ENCODE measurements around the gene PBOV1. TPM values are rescaled to one million over a fixed set of nuclear protein-coding genes. Genes with fewer than 3 reads are reported as not detected.

The PBOV1 gene
- total RNA-seq, 2 donors from 2014 or later = not detected

GRCh38 chr6:138176652-138177232, 41.5 kb downstream of the PBOV1 start:
- Mint-ChIP-seq H3K36me3 (ENCODE audit: low read depth) (no peaks in the 10 kb centered on the region), H3K27me3 (peaks cover 27% of the 10 kb centered on the region), H3K27ac (no peak overlapping the region), H3K4me3 (no peak overlapping the region), H3K9me3 (peaks cover 19% of the 10 kb centered on the region), H3K4me1 (no peaks in the 10 kb centered on the region)
- no peak for ATAC-seq (replicated peaks)

GRCh38 chr6:138175596-138175995, 42.7 kb downstream of the PBOV1 start:
- no peak for ATAC-seq (replicated peaks)
- Mint-ChIP-seq H3K27me3 (peaks cover 27% of the 10 kb centered on the region), H3K36me3 (ENCODE audit: low read depth) (no peaks in the 10 kb centered on the region), H3K27ac (no peak overlapping the region), H3K4me3 (no peak overlapping the region), H3K9me3 (peaks cover 19% of the 10 kb centered on the region), H3K4me1 (no peaks in the 10 kb centered on the region)

Other genes starting within 250 kb of the PBOV1 start
- 10 to 100 TPM; 14.1 to 22.5 TPM for gene PERP, start 111.1 kb downstream of the PBOV1 start, total RNA-seq
- 1 to 10 TPM; 3.6 to 8.0 TPM for gene ARFGEF3, start 56.6 kb downstream of the PBOV1 start, total RNA-seq
- not detected for gene SMIM28, start 159.4 kb upstream of the PBOV1 start, total RNA-seq
- 10 to 100 TPM; 28.6 to 44.7 TPM for gene HEBP2, start 185.7 kb upstream of the PBOV1 start, total RNA-seq